SK-N-DZ (cell line): Measurements from ENCODE around the gene PDK2.
A peak's percentile ranks its signal among the peaks of the same experiment; 100 is the strongest.

Source experiments
- DNase-seq: peaks from one replicate; pipeline ENCODE4 v3.0.0-alpha.2; 2015; ENCODE audit warnings: low spot score

Gene PDK2

GRCh38 chr17:50134206-50135110 is 39.3 kb downstream of the PDK2 start:
- no peak for DNase-seq

DNA sequence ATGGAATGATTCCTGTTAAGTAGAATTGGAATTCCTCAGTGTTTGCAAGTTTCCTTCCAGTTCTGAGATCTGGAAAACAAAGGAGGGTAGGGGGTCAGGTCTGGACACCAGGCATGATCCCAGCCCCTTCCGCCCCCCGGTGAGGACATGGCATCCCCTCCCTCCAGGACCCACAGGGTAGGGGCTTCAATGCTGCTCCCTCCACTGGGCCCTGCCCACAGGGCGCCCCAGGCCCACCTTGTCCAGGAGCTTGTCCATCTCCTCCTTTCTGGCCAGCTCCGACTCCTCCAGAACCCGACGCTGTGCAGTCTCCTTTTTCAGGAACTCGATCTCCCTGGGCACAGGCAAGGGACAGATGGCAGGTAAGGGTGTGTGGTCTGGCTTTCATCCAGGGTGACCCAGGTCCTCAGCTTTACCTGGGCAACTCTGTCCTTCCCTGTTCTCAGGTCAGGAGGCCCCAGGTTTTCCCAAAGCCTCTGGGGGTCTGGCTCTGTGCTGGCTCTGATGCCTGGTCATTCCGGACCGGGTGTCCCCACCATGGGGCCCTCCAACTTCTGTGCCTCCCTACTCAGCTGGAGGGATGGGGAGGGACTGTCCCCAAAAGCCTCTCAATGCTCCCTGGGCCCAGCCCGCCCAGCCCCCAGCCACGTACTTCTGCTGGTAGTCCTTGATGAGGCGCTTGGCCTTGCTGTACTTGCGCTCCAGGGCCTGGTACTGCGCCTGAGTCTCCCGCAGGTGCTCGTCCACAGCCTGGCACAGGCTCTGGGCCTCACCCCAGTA is 40.4 kb downstream of the PDK2 start:
- DNase-seq, result no peak

GRCh38 chr17:50136096-50136687 is 41.0 kb downstream of the PDK2 start:
- no peak for DNase-seq

- no peak for DNase-seq
Observed at GRCh38 chr17:50137042-50137441, 41.9 kb downstream of the PDK2 start.

DNA sequence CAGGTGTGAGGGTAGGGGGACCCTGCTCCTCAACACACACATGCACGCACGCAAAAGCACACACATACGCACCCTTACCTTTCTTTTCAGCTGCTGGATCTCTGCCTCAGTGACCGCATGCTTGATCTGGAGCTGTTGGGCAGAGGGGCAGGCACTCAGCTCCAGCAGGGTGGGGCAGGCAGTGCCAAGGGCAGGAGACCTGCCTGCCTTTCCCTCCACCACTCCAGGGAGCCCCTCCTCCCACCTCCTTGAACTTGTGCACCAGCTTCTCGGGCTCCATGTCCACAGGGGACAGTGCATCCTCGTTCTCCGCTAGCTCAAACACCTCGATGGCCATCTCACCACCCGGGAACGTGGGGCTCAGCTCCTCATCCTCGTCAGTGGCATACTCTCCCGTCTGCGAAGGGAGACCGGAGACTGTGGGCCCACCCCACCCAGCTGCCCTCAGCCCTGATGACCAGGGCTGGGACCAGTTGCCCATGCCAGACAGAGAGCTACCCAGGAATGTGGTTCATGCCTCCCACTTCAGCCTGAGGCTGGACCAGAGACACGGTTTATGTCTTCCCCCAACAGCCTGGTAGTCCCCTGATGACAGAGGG is 44.1 kb downstream of the PDK2 start:
- no peak for DNase-seq

- DNase-seq, result peak; percentile 89
Observed at GRCh38 chr17:50139950-50140885, 45.1 kb downstream of the PDK2 start.

DNA sequence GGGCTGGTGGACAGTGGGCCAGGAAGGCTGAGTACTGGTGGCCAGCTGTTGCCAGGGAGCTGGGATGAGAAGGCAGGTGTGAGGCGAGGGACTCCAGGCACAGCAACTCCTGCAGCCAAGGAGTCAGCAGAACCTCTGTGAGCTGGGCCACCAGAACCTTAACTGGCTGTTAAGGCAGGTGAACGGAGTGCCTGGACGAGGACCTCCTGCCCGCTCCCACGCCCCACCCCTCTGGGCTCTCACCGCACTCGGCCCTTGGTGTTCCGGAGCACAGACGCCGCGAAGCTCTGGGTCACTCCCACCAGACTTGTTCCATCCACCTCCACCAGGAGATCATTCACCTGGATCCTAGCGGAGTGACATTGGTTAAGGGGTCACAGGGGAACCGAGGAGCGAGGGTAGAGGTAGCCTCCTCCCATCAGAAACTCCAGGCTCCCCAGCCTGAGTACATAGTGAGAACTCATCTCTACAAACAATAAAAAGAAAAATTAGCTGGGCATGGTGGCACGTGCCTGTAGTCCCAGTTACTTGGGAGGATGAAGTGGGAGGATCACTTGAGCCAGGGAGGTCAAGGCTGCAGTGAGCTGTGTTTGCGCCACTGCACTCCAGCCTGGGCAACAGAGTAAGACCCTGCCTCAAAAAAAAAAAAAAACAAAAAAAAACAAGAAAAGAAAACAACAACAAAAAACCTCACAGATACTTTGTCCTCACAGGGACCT is 46.0 kb downstream of the PDK2 start:
- no peak for DNase-seq

GRCh38 chr17:50141745-50142110 is 46.6 kb downstream of the PDK2 start:
- no peak for DNase-seq

DNA sequence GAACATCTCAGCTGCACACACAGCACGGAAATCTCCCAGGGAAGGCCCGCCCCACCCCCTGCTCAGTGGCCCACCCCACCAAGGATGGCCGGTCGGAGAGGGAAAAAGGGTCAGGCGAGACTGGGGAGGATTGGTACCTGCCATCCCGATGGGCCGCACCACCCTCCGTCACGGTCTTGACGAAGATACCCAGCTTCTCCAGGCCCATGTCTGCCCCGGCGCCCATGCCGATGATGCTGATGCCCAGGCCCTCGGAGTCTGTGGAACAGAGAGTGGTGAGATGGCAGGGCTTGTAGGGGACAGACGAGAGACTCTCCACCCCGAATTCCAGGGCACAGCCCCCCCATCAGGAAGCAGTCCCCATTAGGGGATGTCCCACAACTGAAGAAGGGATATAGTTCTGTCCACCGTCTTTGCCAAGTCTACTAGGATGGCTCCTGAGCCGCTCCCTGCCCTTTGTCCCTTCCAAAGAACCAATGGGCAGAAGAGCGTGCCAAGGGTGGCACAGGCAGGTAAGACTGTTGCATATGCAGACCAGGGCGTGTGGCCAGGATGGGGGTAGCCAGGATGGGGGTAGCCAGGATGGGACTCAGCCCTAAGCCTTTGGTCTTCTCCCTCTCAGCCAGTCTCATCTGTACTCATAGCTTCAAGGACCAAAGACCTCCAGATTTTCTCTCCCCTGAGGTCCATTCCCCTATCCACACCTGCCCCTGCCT is 48.5 kb downstream of the PDK2 start:
- no peak for DNase-seq

DNA sequence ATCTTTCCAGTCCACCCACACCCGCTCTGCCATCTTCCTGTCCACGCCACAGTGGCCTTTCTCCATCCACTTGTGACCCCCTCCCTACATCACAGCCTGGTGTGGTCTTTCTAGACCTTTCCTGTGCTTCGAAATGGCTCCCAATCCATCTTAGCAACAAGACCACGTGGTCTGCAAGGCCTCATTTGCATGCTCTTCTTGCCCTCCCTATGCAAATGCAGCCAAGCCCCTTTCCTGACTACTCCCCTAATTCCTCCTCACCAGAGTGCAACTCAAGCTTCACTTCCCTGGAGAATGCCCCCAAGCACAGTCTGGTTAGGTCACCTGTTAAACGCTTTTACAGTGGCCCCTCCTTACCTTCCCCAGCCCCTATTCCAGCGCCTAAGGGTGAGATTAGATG is 49.2 kb downstream of the PDK2 start:
- DNase-seq, result no peak

DNA sequence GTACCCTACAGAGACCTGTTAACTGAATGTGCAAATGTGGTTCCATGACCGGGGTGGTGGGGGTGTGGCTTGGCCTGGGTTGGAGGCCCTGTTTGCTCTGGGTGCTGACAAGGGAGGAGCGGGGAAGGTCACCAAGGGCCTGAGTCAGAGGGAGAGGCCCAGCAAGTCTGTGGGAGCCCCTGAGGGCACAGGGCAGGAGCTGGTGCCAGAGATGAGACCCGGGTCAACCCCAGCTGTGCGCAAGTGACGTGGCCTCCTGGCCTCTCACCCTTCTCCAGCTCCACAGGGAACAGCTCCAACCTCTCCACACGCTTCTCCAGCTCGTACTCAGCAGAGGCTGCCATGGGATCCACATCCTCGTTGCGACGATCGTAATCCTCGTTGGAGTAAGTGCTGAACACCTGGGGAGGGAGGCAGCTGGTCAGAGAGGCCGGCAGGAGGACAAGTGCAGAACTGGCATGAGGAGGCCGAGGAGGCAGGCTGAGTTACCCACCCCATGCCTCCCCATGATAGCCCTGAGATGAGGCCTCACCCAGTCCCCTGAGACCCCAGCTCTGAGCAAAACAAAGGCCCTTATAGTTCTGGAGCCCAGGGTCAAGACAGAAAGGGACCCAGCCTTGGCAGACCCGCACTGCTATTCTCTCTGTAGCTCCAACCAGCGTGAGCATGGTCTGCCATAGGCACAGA is 49.8 kb downstream of the PDK2 start:
- DNase-seq, result no peak

GRCh38 chr17:50145532-50146229 is 50.5 kb downstream of the PDK2 start:
- no peak for DNase-seq

DNA sequence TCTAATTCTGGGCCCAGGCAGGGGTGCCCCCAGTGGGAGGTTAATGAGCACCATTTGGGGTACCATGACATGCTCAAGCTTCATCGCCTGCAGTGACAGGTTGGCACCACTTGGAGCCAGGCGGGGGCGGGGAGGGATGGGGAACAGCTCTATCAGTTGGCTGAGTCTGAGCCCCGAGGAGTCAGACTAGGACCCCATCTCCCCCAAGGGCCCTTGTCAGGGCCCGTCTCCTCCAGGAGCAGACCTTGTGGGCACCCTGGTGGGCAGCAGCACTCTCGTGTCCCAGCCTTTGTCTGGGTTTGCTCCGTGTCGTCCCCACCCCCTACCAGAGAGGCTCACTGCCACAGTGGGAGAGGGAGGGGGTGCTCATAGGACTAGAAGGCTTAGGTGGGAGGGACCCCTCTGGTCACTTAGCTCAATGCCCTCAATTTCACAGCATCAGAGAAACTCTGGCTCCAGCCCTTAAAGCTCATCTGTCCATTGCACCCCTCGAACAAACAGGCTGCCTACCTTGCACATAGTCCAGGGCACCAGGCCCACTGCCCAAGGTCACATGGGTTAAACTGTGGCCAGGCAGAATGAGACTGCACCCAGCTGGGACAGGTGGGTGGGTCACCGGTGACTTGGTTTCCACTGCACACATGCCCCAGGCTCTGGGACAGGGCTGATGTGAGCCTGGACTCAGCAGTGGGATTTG is 51.2 kb downstream of the PDK2 start:
- DNase-seq, result no peak

DNA sequence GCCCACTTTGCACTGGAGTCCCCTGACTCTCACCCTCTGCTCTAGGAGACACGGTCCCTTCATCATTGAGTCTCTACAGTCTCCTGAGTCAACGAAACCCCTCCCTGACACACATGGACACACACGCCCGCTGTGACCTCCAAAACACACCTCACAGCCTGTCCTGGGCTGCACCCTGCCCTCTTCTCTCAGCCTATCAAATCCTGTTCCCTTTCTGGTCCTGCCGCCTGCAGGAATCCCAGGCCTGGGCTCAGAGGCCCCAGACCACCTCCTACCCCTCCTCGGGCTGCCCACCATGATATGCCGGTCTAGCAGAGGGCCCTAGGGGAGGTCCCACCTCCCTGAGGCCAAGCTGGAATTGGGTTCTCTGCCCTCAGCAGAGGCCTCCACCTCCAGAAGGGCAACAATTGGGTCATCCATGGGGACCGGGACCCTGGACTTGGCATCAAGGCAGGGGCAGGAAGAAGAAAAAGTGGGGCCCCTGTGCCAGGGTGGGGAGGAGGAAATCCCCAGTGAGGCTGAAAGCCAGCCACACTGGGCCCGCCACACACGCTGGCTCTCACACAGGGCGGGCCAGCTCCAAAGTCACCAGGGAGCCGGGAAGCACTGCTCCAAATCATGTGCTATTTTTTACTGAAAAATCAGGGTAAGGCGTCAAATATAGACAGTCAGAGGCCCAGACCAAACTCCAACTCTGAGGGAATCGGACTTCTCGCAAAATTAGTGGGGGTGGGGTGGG is 51.9 kb downstream of the PDK2 start:
- DNase-seq, result no peak

GRCh38 chr17:50147841-50148225 is 52.7 kb downstream of the PDK2 start:
- no peak for DNase-seq

DNA sequence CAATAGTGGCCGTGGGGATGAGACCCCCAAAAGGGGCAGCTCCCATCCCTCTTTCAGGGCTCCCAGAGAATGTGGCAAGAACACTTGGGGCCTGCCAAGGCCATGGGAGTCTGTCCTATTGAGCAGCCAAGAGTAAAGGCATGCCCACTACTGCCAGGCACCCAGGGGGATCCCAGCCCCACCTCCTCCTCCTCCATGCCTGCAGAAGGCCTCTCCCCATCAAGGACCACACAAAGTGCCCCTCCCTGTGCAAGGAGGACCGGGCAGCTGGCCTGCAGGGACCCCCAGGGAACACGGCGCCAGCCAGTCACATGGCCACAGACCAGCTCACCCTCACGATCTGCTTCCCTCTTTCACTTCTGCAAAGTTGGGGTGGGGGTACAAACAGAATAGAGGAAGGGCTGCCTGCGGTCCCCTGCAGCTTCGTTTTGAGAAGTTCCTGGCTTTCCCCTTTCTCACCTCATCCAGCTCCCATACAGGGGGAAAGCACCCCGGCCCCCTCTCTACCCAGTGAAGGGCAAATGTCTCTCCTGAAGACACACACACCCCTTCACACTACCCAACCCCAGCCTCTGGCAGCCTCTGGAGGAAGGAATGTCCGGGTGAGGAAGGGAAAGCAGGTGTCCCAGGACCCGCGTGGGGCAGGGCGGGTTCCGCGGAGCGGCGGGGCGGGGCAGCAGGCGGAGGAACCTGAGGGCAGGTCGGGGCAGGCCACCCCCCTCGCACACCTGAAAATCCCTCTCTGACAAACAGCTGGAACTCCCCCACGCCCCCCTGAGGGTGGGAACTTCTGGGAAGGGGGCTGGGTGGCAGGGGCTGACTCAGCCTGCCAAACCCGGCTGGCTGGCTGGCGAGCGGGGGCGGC is 53.3 kb downstream of the PDK2 start:
- no peak for DNase-seq
